ENCODE data around the gene CFAP299.

GRCh38 chr4:80611678-80611979 lies 276.1 kb downstream of the CFAP299 start:
- TF ChIP-seq CTCF (IDR thresholded peaks at IDR 0.05) (no peak), EZH2 (IDR thresholded peaks at IDR 0.05; ENCODE audit: borderline replicate concordance, insufficient read depth, low read depth, low read length, poor library complexity, severe bottlenecking) (no peak)
